HG02571 (cell line): ENCODE data around the gene PDGFRA.
A peak's percentile ranks its signal among the peaks of the same experiment; 100 is the strongest.
"Not testable (repeated sequence)": the region's sequence is repeated elsewhere in the genome, so short reads cannot be mapped to it uniquely, and the experiment has no call there.

Experiments
- ATAC-seq: cut with Tn5 transposase; IDR thresholded peaks from one replicate; pipeline ENCODE4 v1.9.1; 2021; ENCODE audit warnings: mild to moderate bottlenecking, moderate library complexity; ENCODE audit not compliant: unreplicated experiment

PDGFRA gene

DNA sequence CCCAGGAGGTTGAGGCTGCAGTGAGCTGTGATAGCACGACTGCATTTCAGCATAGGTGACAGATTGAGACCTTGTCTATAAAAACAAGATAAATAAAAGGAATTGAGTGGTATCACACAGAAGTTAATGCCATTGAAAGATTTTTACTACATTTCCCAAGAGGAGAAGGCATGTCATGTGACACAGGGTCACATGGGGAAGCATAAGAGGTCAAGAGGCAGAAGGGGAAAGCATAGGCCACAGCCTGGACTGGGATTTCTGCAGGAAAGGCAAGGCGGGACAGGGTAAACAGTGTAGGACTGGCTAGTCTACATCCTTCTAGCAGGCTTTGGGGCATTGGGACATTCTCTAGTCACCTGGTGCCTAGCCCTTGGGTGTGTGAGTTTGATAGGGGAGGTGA, 88.6 kb downstream of the PDGFRA start:
- ATAC-seq: no peak

DNA sequence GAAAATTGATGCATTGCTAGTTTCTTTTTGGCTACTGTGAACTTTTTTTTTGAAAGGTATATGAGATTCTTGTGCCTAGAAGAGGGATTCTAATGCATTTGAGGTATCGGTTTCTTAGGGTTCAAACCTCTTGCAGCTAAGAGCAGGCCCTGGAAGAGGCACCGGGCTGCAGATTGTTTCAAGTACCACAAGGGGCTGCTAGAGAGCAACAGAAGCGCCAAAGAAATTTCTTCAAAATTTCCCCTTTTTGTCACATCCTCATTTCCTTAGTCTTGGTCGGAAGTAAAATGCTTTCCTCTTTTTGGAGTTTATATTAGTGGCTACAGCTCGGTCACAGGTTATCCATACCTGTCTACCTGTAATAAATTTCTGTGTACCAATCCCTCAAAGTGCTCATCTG, 89.8 kb downstream of the PDGFRA start:
- ATAC-seq: no peak

GRCh38 chr4:54320826-54321685, 92.0 kb downstream of the PDGFRA start:
- no peak for ATAC-seq

DNA sequence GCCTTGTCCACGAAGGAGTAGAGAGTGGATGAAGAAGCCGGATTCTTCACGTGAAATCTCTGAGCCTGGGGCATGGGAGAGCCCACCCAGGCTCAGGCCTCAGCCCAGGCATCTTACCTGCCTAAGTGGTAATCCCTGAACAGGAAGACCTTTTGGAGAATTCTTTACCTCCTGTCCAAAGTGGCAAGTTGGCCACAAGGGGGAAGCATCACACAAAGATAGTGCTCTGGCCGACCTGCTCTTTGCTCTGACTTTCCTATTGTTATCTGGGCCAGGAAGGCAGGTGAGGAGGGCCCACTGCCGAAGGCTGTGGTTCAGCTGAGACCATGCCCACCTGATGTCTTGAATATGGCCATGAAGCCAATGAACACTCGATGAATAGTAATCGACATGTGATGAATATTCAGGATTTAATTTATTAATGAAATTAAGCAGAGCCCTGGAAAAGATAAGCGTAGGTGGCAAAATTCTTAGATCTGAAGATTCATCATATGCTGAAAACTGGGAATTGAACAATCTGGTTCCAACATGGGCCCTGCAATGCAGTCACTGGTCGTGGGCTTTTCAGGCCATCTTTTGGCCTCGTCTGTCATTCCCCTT, 93.8 kb downstream of the PDGFRA start:
- peak; percentile 85 for ATAC-seq

DNA sequence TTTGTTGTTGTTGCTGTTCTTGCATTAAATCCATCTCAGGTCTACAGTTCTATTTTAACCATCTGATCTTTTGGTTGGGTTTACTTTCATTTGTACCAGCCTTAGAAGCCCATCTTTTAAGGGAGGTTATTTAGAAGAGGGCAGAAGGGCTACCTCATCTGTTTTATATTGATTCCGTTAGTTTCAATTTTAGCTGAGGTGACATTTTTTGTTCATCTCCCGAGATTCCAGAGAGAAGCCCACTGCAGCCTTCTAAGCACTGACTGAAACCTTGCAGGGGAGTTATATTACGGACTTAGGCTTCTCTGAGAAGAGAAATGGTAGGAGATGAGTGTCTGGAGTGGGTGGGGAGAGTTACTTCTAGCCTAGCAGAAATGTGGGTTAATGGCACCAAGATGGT, 101.8 kb downstream of the PDGFRA start:
- ATAC-seq: no peak

GRCh38 chr4:54332542-54332941, 103.4 kb downstream of the PDGFRA start:
- no peak for ATAC-seq

GRCh38 chr4:54333657-54334056, 104.6 kb downstream of the PDGFRA start:
- no peak for ATAC-seq

GRCh38 chr4:54334769-54335168, 105.7 kb downstream of the PDGFRA start:
- not testable (repeated sequence) for ATAC-seq

DNA sequence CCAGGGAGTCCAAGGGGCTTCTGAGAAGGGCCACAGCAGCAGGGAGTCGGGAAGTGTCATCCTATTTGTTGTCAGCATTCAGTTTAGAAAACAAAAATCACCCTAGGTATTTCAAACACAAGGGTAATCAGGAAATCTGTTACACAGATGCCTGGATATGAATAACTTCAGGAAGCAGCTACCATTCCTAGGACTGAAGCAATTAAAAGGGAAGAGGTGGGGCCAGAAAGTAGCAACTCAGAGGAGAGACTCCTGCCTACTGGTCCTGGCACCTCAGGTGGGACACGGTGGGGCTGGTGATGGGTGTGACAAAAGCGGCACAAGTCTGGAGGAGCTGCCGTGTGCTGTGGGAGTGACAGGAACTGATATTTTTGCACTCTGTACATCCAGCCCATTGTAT, 107.9 kb downstream of the PDGFRA start:
- ATAC-seq: no peak

DNA sequence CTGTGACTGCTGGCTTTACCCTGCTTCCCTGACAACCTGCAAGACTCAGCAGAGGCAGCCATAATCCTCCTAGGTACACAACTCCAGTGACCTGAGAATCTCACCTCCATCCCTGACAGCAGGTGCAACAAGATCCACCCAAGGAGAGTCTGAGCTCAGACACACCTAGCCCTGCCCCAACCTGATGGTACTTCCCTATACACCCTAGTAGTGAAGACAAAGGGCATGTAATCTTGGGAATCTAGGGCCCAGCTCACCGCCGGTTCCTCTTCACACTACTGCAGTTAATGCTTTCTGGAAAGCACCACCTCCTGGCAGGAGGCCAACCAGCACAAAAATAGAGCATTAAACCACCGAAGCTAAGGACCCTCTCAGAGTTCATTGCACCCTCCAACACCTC, 113.0 kb downstream of the PDGFRA start:
- not testable (repeated sequence) for ATAC-seq
